GM19467 (cell line): Measurements from ENCODE around the gene RGS3.
A peak's percentile ranks its signal among the peaks of the same experiment; 100 is the strongest.

Experiments used
- ATAC-seq: cut with Tn5 transposase; IDR thresholded peaks from one replicate; pipeline ENCODE4 v1.9.1; 2021; ENCODE audit warnings: mild to moderate bottlenecking, moderate library complexity; ENCODE audit not compliant: unreplicated experiment

Gene RGS3

GRCh38 chr9:113597390-113598241, 134.1 kb downstream of the RGS3 start:
- ATAC-seq: no peak

- ATAC-seq: no peak
Observed at GRCh38 chr9:113598451-113598850, 134.9 kb downstream of the RGS3 start.

- no peak for ATAC-seq
Observed at GRCh38 chr9:113598883-113599282, 135.4 kb downstream of the RGS3 start.

- no peak for ATAC-seq
Observed at GRCh38 chr9:113599646-113600022, 136.1 kb downstream of the RGS3 start.

- ATAC-seq: no peak
Observed at GRCh38 chr9:113600023-113600823, 136.7 kb downstream of the RGS3 start.

- ATAC-seq: no peak
Observed at GRCh38 chr9:113600871-113601614, 137.5 kb downstream of the RGS3 start.

- ATAC-seq: no peak
Observed at GRCh38 chr9:113601656-113602055, 138.1 kb downstream of the RGS3 start.

GRCh38 chr9:113602126-113603047, 138.9 kb downstream of the RGS3 start:
- peak; percentile 68 for ATAC-seq

GRCh38 chr9:113603048-113603375, 139.5 kb downstream of the RGS3 start:
- no peak for ATAC-seq

- no peak for ATAC-seq
Observed at GRCh38 chr9:113603773-113604172, 140.2 kb downstream of the RGS3 start.

- no peak for ATAC-seq
Observed at GRCh38 chr9:113604393-113604792, 140.9 kb downstream of the RGS3 start.

GRCh38 chr9:113606510-113606909, 143.0 kb downstream of the RGS3 start:
- no peak for ATAC-seq

GRCh38 chr9:113608082-113608685, 144.7 kb downstream of the RGS3 start:
- ATAC-seq: no peak

- ATAC-seq: no peak
Observed at GRCh38 chr9:113609562-113610318, 146.2 kb downstream of the RGS3 start.

GRCh38 chr9:113611461-113612215, 148.1 kb downstream of the RGS3 start:
- no peak for ATAC-seq

GRCh38 chr9:113612216-113612747, 148.8 kb downstream of the RGS3 start:
- ATAC-seq: no peak

GRCh38 chr9:113612828-113613227, 149.3 kb downstream of the RGS3 start:
- ATAC-seq: no peak

GRCh38 chr9:113613815-113614413, 150.4 kb downstream of the RGS3 start:
- no peak for ATAC-seq
